ENCODE measurements around the gene SLC43A3.

DNA sequence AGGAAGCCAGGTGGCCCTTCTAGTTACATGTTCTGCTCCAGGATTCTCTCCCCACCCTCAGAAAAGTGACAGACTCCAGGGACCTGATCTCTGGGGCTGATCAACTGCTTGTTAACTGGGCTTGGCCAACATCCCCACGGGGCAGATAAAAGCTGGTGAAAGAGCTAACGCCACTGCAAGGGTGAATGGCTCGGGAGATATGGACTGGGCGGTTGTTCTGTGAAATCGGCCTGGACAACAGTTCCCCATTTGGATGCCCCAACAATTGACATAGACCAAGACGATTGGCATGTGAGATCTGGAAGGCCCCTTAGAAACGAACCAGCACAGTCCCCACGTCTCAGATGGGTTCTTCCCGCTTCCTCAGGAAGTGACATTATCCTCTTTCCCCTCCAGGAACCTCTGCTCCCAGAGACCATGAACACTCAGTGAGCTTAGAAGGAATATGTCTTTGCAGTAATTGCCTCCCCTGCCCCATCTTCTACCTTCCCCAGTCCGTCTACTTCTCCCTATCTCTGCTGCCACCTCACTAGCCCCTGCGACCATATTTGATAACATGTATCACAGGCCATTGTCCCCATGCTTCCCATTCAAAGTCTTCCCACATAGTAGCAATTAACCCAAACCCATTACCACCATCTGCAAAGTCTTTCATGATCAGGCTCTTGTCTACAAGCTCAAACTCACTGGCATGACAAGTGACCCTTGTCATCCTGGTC, 30.9 kb downstream of the SLC43A3 start:
- TF ChIP-seq, protein P1, sequence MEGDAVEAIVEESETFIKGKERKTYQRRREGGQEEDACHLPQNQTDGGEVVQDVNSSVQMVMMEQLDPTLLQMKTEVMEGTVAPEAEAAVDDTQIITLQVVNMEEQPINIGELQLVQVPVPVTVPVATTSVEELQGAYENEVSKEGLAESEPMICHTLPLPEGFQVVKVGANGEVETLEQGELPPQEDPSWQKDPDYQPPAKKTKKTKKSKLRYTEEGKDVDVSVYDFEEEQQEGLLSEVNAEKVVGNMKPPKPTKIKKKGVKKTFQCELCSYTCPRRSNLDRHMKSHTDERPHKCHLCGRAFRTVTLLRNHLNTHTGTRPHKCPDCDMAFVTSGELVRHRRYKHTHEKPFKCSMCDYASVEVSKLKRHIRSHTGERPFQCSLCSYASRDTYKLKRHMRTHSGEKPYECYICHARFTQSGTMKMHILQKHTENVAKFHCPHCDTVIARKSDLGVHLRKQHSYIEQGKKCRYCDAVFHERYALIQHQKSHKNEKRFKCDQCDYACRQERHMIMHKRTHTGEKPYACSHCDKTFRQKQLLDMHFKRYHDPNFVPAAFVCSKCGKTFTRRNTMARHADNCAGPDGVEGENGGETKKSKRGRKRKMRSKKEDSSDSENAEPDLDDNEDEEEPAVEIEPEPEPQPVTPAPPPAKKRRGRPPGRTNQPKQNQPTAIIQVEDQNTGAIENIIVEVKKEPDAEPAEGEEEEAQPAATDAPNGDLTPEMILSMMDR (IDR thresholded peaks at IDR 0.05) = no peak
- no peak for TF ChIP-seq TCF7L2 (IDR thresholded peaks at IDR 0.05; ENCODE audit: low read depth, low read length)

All from Panc1 (cell line).